Epithelial cell of esophagus (primary cell): ENCODE measurements around the gene CAV2.
A peak's percentile ranks its signal among the peaks of the same experiment; 100 is the strongest.

Experiments
- DNase-seq: peaks from one replicate; pipeline ENCODE4 v3.0.0; 2010; ENCODE audit warnings: low read depth
- H3K4me3 ChIP-seq: 2 replicates; pipeline ENCODE4 v1.5.1; 2011; ENCODE audit warnings: mild to moderate bottlenecking, low read length, control low read depth
- CTCF ChIP-seq: IDR thresholded peaks from 2 replicates; pipeline ENCODE4 v1.5.1; 2011; ENCODE audit warnings: low read depth, mild to moderate bottlenecking, low read length, control low read depth, inconsistent platforms; ENCODE audit not compliant: insufficient read depth; ENCODE audit errors: missing control alignments

The CAV2 gene

DNA sequence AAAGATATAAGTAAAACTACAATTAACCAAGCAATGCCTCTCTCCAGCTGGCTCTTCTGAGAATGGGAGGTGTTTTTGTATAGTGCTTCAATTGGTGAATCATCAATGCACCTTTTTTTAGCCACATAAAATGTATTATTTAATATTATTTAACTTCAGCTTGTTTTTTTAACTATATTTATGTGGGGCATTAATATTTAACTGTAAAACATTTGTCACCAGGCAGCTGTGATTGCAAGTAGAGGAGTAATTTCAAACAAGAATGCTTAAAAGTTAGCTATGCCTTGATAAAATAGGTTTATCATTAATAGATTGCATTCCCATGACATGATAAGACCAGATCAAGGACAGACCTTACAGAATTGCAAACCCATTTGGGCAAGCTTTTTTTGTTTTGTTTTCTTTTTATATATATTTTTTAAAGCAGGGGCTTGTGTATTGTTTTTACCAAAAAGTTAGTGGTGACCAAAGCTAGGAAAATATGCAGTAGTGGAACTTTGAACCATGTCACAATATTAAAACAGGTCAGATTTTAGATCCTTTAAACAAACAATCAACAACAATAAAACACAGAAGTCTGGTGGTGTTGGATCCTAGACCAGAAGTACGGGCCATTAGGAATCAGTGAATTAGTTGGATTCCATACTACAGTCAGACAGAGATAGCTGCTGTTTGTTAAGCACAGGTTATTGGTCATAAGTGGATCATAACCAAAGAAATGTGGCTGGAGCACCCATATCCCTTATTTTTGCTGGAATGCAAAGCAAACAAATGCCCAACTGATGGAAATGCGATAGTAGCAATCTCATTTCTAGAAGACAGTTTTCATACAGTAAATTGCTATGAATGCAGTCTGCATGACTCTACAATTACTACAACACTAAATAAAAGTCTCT is 2.9 kb downstream of the CAV2 start:
- DNase-seq, result no peak
- peak overlapping the region; percentile 87 for H3K4me3 ChIP-seq
- no peak for TF ChIP-seq CTCF

DNA sequence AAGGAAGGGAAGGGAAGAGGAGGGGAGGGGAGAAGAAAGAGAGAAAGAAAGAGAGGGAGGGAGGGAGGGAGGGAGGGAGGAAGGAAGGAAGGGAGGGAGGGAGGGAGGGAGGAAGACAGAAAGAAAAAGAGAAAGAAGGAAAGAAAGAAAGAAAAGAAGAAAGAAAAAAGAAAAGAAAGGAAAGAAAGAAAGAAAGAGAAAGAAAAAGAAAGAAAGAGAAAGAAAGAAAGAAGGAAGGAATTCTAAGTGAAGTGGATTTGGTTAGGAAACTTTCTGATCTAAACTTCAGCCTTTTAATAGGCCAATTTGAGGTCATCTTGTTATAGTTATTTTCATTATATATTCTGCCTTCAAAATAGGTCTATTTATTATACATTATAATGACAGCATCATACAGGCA is 4.3 kb downstream of the CAV2 start:
- DNase-seq, result no peak
- no peak overlapping the region for H3K4me3 ChIP-seq
- TF ChIP-seq CTCF, result no peak

GRCh38 chr7:116505278-116505677 is 5.7 kb downstream of the CAV2 start:
- DNase-seq, result no peak
- no peak for TF ChIP-seq CTCF
- no peak overlapping the region for H3K4me3 ChIP-seq

GRCh38 chr7:116505823-116506222 is 6.3 kb downstream of the CAV2 start:
- no peak for DNase-seq
- TF ChIP-seq CTCF, result no peak
- H3K4me3 ChIP-seq, result no peak overlapping the region

DNA sequence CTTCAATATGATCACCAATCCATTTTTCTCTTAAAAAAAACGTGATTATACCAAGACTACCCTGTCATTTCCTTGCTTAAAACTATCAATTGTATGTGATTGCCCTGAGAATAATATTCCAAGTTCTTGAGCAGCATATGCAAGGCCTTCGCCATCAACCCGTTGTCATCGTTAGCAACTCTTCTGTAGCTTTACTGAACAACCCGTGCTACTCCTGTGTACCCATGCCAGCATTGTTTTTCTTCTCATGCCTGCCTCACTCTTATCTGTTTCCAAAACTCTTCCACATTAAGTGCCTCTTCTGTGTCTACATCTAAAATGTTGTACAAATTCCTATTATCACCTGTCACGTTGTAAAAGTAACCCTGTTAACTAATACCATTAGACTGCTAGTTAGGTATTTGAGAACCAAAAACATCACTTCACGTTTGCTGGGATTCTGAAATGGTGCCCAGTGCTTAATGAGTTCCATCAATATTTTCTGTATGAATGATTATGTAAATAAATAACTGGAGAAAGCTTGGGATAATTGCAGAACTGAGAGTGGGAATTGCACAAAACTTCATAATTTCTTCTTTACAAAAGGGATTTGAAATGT is 10.5 kb downstream of the CAV2 start:
- DNase-seq, result peak; percentile 15
- TF ChIP-seq CTCF, result no peak
- no peak overlapping the region for H3K4me3 ChIP-seq

GRCh38 chr7:116510795-116511194 is 11.3 kb downstream of the CAV2 start:
- no peak for DNase-seq
- no peak overlapping the region for H3K4me3 ChIP-seq
- no peak for TF ChIP-seq CTCF
